GM21390 (cell line): ENCODE results near the gene ASPG.
"Not testable (repeated sequence)": the region's sequence is repeated elsewhere in the genome, so short reads cannot be mapped to it uniquely, and the experiment has no call there.

ENCODE experiments used
- ATAC-seq: cut with Tn5 transposase; IDR thresholded peaks from one replicate; pipeline ENCODE4 v1.9.1; 2021; ENCODE audit not compliant: unreplicated experiment

Gene ASPG

GRCh38 chr14:104144911-104145825 is 59.7 kb downstream of the ASPG start:
- ATAC-seq, result no peak

GRCh38 chr14:104145826-104146601 is 60.5 kb downstream of the ASPG start:
- no peak for ATAC-seq

- ATAC-seq, result no peak
Measured at GRCh38 chr14:104146651-104147345, 61.3 kb downstream of the ASPG start.

- ATAC-seq, result no peak
Measured at GRCh38 chr14:104147346-104148125, 62.0 kb downstream of the ASPG start.

GRCh38 chr14:104148433-104149277 is 63.2 kb downstream of the ASPG start:
- ATAC-seq, result no peak

GRCh38 chr14:104149278-104149595 is 63.7 kb downstream of the ASPG start:
- ATAC-seq, result no peak

GRCh38 chr14:104149617-104150135 is 64.2 kb downstream of the ASPG start:
- no peak for ATAC-seq

- no peak for ATAC-seq
Measured at GRCh38 chr14:104150136-104151025, 64.9 kb downstream of the ASPG start.

GRCh38 chr14:104151026-104151381 is 65.5 kb downstream of the ASPG start:
- ATAC-seq, result no peak

GRCh38 chr14:104151566-104152245 is 66.2 kb downstream of the ASPG start:
- no peak for ATAC-seq

- no peak for ATAC-seq
Measured at GRCh38 chr14:104152246-104152575, 66.7 kb downstream of the ASPG start.

- no peak for ATAC-seq
Measured at GRCh38 chr14:104152686-104153393, 67.3 kb downstream of the ASPG start.

GRCh38 chr14:104153394-104153755 is 67.9 kb downstream of the ASPG start:
- not testable (repeated sequence) for ATAC-seq

GRCh38 chr14:104154246-104154645 is 68.7 kb downstream of the ASPG start:
- no peak for ATAC-seq

GRCh38 chr14:104155513-104155912 is 70.0 kb downstream of the ASPG start:
- ATAC-seq, result no peak

- ATAC-seq, result no peak
Measured at GRCh38 chr14:104156142-104156541, 70.6 kb downstream of the ASPG start.

GRCh38 chr14:104157016-104157928 is 71.8 kb downstream of the ASPG start:
- ATAC-seq, result no peak
